HepG2 (cell line): ENCODE measurements around the gene CIB2. TPM values are rescaled to one million over a fixed set of nuclear protein-coding genes. Genes with fewer than 3 reads are reported as not detected.
A peak's percentile ranks its signal among the peaks of the same experiment; 100 is the strongest.

ENCODE experiments used
- ARID5B ChIP-seq: IDR thresholded peaks from 2 replicates; pipeline ENCODE4 v1.4.0; 2020; ENCODE audit warnings: mild to moderate bottlenecking, missing genetic modification reagents
- CHD2 ChIP-seq: IDR thresholded peaks from 2 replicates; pipeline ENCODE4 v1.6.1; 2011; ENCODE audit warnings: low read depth, low read length, improper control_type of control experiment
- HDAC2 ChIP-seq: sonication (generic); formaldehyde crosslinking; IDR thresholded peaks from 2 replicates; pipeline ENCODE4 v1.4.0; 2020; ENCODE audit warnings: missing genetic modification reagents
- HNRNPL ChIP-seq: fragments of 200-400 bp; formaldehyde crosslinking; IDR thresholded peaks from 2 replicates; pipeline ENCODE4 v1.6.1; 2017; ENCODE audit warnings: mild to moderate bottlenecking, low read depth, low read length
- IRF2 ChIP-seq: IDR thresholded peaks from 2 replicates; pipeline ENCODE4 v1.6.1; 2018; ENCODE audit warnings: missing genetic modification reagents, missing compliant biosample characterization
- KDM3A ChIP-seq: IDR thresholded peaks from 2 replicates; pipeline ENCODE4 v1.6.1; 2018; ENCODE audit warnings: low read depth, missing compliant biosample characterization
- MIER2 ChIP-seq: IDR thresholded peaks from 2 replicates; pipeline ENCODE4 v1.6.1; 2016; ENCODE audit warnings: missing biosample characterization, missing genetic modification reagents
- MTF1 ChIP-seq: sonication (generic); formaldehyde crosslinking; IDR thresholded peaks from 2 replicates; pipeline ENCODE4 v1.5.0; 2020; ENCODE audit warnings: missing genetic modification reagents
- SMC3 ChIP-seq: IDR thresholded peaks from 2 replicates; pipeline ENCODE4 v1.6.1; 2011; ENCODE audit warnings: low read length, improper control_type of control experiment
- U2AF2 ChIP-seq: fragments of 200-400 bp; formaldehyde crosslinking; IDR thresholded peaks from 2 replicates; pipeline ENCODE4 v1.6.1; 2017; ENCODE audit warnings: low read depth, mild to moderate bottlenecking, low read length
- XRCC5 ChIP-seq: fragments of 200-400 bp; formaldehyde crosslinking; optimal IDR thresholded peaks from 2 replicates; pipeline ENCODE3; 2017; ENCODE audit warnings: mild to moderate bottlenecking, low read length
- ZFP36 ChIP-seq: fragments of 150-350 bp; IDR thresholded peaks from 2 replicates; pipeline ENCODE4 v1.6.1; 2018; ENCODE audit warnings: borderline replicate concordance, low read length, low read depth; ENCODE audit not compliant: partially characterized antibody
- ZNF124 ChIP-seq: sonication (generic); formaldehyde crosslinking; IDR thresholded peaks from 2 replicates; pipeline ENCODE4 v1.4.0; 2020; ENCODE audit warnings: missing genetic modification reagents
- ZNF224 ChIP-seq: sonication (generic); formaldehyde crosslinking; IDR thresholded peaks from 2 replicates; pipeline ENCODE4 v1.5.0; 2020; ENCODE audit warnings: mild to moderate bottlenecking, missing genetic modification reagents
- ZSCAN25 ChIP-seq: sonication (generic); formaldehyde crosslinking; IDR thresholded peaks from 2 replicates; pipeline ENCODE4 v1.8.0; 2022; ENCODE audit warnings: mild to moderate bottlenecking, missing genetic modification reagents
- polyA plus RNA-seq, 8 experiments: library from polyadenylated mRNA; depleted of rRNA in 3 of 8; stranded (reverse) in 7 of 8; unstranded in 1 of 8; fragments of >200 nt; fragmentation: Illumina TruSeq in 4 of 8; extraction: Trizol in 4 of 8; gene quantifications; 2 replicates each; pipeline versions ENCODE4 v1.2.1 to v1.2.3, GENCODE V29; 2011 to 2016; ENCODE audit warnings: low read depth in 4 of 8, missing spikeins in 1 of 8, mixed read lengths in 1 of 8; ENCODE audit not compliant: insufficient read depth in 1 of 8
- total RNA-seq, 5 experiments: library from RNA; depleted of rRNA; stranded (reverse); fragments of >200 nt; fragmentation: Illumina TruSeq; extraction: Trizol; gene quantifications; 2 replicates each; pipeline ENCODE4 v1.2.3, GENCODE V29; 2016; ENCODE audit warnings: low read depth in 1 of 5
- TF ChIP-seq, protein P1 (sequence below): sonication (generic); formaldehyde crosslinking; IDR thresholded peaks from 2 replicates; pipeline ENCODE4 v1.4.0; 2020; ENCODE audit warnings: mild to moderate bottlenecking, missing genetic modification reagents
- TF ChIP-seq, protein P2 (sequence below): IDR thresholded peaks from 2 replicates; pipeline ENCODE4 v1.6.1; 2012; ENCODE audit warnings: inconsistent platforms
- TF ChIP-seq, protein P3 (sequence below): sonication (generic); formaldehyde crosslinking; IDR thresholded peaks from 2 replicates; pipeline ENCODE4 v1.8.0; 2023; ENCODE audit warnings: mild to moderate bottlenecking, missing genetic modification reagents
- TF ChIP-seq, protein P4 (sequence below): sonication (generic); formaldehyde crosslinking; IDR thresholded peaks from 2 replicates; pipeline ENCODE4 v1.5.1; 2020; ENCODE audit warnings: mild to moderate bottlenecking, missing genetic modification reagents, moderate library complexity

Gene CIB2
- total and polyA plus RNA-seq, 2 of the 13 experiments (the other 11 are each of a cell fraction or from before 2014, with no cell fraction given): 1.4 to 1.5 TPM

DNA sequence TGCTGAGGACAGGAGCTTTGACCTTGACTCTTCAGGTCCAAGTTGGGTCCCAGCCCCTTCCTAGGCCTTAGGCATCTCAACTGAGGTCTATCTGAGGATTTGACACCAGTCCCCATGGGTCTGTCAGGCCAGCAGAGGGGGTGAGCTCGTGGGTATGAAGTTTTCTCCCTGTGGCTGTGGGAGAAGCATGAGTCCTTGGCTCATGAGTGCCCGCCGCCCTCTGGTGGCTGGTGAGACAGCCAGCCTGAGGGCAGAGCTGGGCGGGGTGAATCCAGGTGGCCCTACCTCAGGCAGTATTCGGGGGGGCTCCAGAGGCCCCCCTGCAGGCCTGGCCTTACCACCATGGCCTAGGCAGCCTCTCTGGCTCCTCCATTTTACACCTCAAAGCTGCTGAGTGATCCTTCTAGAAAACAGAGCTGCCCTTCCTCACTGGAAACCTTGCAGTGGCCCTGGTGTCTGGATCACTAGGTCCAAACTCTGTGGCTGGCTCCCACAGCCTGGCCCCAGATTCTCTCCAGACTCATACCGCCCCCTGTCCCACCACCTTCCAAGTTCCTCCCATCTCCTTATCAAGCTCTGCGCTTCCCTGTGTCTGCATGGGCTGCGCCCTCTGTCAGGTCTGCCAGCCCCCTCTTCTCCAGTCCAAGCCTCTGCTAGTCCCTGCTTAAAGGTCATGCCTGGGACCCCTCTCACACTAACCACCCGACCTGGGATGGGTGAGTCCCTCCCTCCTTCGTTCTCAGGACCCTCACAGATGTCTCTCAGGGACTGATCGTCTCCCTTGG lies 22.8 kb downstream of the CIB2 start (continued):
- TF ChIP-seq ARID5B (CRISPR knock-in tag) (0 out of 2 replicates have a peak, but pooled peaks have one; percentile 25), SMC3 (peak; percentile 96), ZSCAN25 (peak; percentile 54; the same call in 1 of the 2 replicates), HDAC2 (CRISPR knock-in tag) (0 out of 2 replicates have a peak, but pooled peaks have one; percentile 15), IRF2 (CRISPR knock-in tag) (0 out of 2 replicates have a peak, but pooled peaks have one; percentile 36), CHD2 (no peak), MTF1 (CRISPR knock-in tag) (no peak), XRCC5 (peak; percentile 90), HNRNPL (0 out of 2 replicates have a peak, but pooled peaks have one; percentile 23), MIER2 (CRISPR knock-in tag) (peak; percentile 66; the same call in 1 of the 2 replicates), U2AF2 (0 out of 2 replicates have a peak, but pooled peaks have one; percentile 17), ZFP36 (peak; percentile 32), ZNF224 (CRISPR knock-in tag) (no peak), KDM3A (0 out of 2 replicates have a peak, but pooled peaks have one; percentile 21), ZNF124 (CRISPR knock-in tag) (0 out of 2 replicates have a peak, but pooled peaks have one; percentile 20)
- TF ChIP-seq, protein P1, sequence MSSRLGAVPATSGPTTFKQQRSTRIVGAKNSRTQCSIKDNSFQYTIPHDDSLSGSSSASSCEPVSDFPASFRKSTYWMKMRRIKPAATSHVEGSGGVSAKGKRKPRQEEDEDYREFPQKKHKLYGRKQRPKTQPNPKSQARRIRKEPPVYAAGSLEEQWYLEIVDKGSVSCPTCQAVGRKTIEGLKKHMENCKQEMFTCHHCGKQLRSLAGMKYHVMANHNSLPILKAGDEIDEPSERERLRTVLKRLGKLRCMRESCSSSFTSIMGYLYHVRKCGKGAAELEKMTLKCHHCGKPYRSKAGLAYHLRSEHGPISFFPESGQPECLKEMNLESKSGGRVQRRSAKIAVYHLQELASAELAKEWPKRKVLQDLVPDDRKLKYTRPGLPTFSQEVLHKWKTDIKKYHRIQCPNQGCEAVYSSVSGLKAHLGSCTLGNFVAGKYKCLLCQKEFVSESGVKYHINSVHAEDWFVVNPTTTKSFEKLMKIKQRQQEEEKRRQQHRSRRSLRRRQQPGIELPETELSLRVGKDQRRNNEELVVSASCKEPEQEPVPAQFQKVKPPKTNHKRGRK (CRISPR knock-in tag): no peak
- TF ChIP-seq, protein P2, sequence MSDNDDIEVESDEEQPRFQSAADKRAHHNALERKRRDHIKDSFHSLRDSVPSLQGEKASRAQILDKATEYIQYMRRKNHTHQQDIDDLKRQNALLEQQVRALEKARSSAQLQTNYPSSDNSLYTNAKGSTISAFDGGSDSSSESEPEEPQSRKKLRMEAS: peak; percentile 31; the same call in 1 of the 2 replicates
- TF ChIP-seq, protein P3, sequence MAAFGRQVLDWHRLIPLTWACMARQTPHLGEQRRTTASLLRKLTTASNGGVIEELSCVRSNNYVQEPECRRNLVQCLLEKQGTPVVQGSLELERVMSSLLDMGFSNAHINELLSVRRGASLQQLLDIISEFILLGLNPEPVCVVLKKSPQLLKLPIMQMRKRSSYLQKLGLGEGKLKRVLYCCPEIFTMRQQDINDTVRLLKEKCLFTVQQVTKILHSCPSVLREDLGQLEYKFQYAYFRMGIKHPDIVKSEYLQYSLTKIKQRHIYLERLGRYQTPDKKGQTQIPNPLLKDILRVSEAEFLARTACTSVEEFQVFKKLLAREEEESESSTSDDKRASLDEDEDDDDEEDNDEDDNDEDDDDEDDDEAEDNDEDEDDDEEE (CRISPR knock-in tag): no peak
- TF ChIP-seq, protein P4, sequence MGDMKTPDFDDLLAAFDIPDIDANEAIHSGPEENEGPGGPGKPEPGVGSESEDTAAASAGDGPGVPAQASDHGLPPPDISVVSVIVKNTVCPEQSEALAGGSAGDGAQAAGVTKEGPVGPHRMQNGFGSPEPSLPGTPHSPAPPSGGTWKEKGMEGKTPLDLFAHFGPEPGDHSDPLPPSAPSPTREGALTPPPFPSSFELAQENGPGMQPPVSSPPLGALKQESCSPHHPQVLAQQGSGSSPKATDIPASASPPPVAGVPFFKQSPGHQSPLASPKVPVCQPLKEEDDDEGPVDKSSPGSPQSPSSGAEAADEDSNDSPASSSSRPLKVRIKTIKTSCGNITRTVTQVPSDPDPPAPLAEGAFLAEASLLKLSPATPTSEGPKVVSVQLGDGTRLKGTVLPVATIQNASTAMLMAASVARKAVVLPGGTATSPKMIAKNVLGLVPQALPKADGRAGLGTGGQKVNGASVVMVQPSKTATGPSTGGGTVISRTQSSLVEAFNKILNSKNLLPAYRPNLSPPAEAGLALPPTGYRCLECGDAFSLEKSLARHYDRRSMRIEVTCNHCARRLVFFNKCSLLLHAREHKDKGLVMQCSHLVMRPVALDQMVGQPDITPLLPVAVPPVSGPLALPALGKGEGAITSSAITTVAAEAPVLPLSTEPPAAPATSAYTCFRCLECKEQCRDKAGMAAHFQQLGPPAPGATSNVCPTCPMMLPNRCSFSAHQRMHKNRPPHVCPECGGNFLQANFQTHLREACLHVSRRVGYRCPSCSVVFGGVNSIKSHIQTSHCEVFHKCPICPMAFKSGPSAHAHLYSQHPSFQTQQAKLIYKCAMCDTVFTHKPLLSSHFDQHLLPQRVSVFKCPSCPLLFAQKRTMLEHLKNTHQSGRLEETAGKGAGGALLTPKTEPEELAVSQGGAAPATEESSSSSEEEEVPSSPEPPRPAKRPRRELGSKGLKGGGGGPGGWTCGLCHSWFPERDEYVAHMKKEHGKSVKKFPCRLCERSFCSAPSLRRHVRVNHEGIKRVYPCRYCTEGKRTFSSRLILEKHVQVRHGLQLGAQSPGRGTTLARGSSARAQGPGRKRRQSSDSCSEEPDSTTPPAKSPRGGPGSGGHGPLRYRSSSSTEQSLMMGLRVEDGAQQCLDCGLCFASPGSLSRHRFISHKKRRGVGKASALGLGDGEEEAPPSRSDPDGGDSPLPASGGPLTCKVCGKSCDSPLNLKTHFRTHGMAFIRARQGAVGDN (CRISPR knock-in tag): peak; percentile 44
